ENCODE measurements around the gene VPS11. TPM values are rescaled to one million over a fixed set of nuclear protein-coding genes. Genes with fewer than 3 reads are reported as not detected.

The VPS11 gene
- total and polyA plus RNA-seq, 10 of the 15 experiments (the other 5 are each of a cell fraction or from before 2014, with no cell fraction given): 15.8 to 26.4 (median 24.5) TPM

DNA sequence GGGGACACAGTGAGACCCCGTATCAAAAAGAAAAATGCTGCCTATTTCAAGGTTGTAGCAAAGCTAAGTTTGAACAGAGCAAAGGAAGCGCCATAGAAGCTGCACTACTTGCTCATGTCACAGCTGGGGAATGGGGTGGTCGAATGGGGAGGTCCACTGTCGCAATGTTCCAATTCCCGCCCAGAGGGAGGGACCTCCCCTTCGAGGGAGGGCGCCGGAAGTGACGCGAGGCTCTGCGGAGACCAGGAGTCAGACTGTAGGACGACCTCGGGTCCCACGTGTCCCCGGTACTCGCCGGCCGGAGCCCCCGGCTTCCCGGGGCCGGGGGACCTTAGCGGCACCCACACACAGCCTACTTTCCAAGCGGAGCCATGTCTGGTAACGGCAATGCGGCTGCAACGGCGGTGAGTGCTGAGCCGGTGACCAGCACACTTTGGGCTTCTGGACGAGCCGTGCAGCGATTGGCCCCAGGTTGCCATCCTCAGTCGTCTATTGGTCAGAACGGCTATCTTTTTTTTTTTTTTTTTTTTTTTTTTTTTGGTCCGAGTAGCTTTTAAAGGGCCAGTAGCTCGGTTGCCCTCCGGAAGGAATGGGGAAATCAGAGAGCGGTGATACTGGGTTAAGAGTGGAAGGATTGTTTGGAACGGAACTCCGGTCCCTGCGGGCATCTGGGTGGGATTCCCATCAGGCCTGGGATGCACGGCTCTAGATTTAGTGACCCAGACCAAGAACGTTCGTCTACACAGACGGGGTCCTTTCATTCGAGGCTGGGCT is 17.2 kb downstream of the VPS11 start, which contains the start of gene HMBS (continued):
- TF ChIP-seq, protein P1, sequence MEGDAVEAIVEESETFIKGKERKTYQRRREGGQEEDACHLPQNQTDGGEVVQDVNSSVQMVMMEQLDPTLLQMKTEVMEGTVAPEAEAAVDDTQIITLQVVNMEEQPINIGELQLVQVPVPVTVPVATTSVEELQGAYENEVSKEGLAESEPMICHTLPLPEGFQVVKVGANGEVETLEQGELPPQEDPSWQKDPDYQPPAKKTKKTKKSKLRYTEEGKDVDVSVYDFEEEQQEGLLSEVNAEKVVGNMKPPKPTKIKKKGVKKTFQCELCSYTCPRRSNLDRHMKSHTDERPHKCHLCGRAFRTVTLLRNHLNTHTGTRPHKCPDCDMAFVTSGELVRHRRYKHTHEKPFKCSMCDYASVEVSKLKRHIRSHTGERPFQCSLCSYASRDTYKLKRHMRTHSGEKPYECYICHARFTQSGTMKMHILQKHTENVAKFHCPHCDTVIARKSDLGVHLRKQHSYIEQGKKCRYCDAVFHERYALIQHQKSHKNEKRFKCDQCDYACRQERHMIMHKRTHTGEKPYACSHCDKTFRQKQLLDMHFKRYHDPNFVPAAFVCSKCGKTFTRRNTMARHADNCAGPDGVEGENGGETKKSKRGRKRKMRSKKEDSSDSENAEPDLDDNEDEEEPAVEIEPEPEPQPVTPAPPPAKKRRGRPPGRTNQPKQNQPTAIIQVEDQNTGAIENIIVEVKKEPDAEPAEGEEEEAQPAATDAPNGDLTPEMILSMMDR (IDR thresholded peaks at IDR 0.05 in 2 of 3, conservative IDR thresholded peaks at IDR 0.05 in 1 of 3; ENCODE audit: control insufficient read depth in 2 of 3, extremely low read depth in 1 of 3, insufficient read depth in 1 of 3, low read depth in 3 of 3, low read length in 3 of 3): no peak
- TF ChIP-seq ZNF622 (IDR thresholded peaks at IDR 0.05) (no peak), IKZF2 (IDR thresholded peaks at IDR 0.05) (no peak), WRNIP1 (IDR thresholded peaks at IDR 0.05; ENCODE audit: borderline replicate concordance, low read depth, low read length) (no peak), PAX5 (IDR thresholded peaks at IDR 0.05; ENCODE audit: borderline replicate concordance, low read depth, low read length) (no peak), JUNB (IDR thresholded peaks at IDR 0.05) (no peak), MEF2A (IDR thresholded peaks at IDR 0.05; ENCODE audit: insufficient read depth, low read depth, low read length) (no peak), YBX1 (IDR thresholded peaks at IDR 0.05) (no peak), ZNF207 (IDR thresholded peaks at IDR 0.05; ENCODE audit: borderline replicate concordance) (peak; percentile 56; the same call in 1 of the 2 replicates), TCF12 (IDR thresholded peaks at IDR 0.05; ENCODE audit: low read depth, low read length) (no peak), EGR1 (IDR thresholded peaks at IDR 0.05; ENCODE audit: borderline replicate concordance in 1 of 2, low read depth in 2 of 2, low read length in 2 of 2) (no peak)
- TF ChIP-seq, protein P2, sequence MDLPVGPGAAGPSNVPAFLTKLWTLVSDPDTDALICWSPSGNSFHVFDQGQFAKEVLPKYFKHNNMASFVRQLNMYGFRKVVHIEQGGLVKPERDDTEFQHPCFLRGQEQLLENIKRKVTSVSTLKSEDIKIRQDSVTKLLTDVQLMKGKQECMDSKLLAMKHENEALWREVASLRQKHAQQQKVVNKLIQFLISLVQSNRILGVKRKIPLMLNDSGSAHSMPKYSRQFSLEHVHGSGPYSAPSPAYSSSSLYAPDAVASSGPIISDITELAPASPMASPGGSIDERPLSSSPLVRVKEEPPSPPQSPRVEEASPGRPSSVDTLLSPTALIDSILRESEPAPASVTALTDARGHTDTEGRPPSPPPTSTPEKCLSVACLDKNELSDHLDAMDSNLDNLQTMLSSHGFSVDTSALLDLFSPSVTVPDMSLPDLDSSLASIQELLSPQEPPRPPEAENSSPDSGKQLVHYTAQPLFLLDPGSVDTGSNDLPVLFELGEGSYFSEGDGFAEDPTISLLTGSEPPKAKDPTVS (IDR thresholded peaks at IDR 0.05; ENCODE audit: low read depth, low read length): no peak
- TF ChIP-seq, protein P3, sequence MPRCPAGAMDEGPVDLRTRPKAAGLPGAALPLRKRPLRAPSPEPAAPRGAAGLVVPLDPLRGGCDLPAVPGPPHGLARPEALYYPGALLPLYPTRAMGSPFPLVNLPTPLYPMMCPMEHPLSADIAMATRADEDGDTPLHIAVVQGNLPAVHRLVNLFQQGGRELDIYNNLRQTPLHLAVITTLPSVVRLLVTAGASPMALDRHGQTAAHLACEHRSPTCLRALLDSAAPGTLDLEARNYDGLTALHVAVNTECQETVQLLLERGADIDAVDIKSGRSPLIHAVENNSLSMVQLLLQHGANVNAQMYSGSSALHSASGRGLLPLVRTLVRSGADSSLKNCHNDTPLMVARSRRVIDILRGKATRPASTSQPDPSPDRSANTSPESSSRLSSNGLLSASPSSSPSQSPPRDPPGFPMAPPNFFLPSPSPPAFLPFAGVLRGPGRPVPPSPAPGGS (IDR thresholded peaks at IDR 0.05; ENCODE audit: borderline replicate concordance, insufficient read depth, low read depth, low read length, poor library complexity, severe bottlenecking): no peak
- TF ChIP-seq, protein P4, sequence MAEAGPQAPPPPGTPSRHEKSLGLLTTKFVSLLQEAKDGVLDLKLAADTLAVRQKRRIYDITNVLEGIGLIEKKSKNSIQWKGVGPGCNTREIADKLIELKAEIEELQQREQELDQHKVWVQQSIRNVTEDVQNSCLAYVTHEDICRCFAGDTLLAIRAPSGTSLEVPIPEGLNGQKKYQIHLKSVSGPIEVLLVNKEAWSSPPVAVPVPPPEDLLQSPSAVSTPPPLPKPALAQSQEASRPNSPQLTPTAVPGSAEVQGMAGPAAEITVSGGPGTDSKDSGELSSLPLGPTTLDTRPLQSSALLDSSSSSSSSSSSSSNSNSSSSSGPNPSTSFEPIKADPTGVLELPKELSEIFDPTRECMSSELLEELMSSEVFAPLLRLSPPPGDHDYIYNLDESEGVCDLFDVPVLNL (IDR thresholded peaks at IDR 0.05; ENCODE audit: low read depth, low read length): peak; percentile 84
- TF ChIP-seq, protein P5, sequence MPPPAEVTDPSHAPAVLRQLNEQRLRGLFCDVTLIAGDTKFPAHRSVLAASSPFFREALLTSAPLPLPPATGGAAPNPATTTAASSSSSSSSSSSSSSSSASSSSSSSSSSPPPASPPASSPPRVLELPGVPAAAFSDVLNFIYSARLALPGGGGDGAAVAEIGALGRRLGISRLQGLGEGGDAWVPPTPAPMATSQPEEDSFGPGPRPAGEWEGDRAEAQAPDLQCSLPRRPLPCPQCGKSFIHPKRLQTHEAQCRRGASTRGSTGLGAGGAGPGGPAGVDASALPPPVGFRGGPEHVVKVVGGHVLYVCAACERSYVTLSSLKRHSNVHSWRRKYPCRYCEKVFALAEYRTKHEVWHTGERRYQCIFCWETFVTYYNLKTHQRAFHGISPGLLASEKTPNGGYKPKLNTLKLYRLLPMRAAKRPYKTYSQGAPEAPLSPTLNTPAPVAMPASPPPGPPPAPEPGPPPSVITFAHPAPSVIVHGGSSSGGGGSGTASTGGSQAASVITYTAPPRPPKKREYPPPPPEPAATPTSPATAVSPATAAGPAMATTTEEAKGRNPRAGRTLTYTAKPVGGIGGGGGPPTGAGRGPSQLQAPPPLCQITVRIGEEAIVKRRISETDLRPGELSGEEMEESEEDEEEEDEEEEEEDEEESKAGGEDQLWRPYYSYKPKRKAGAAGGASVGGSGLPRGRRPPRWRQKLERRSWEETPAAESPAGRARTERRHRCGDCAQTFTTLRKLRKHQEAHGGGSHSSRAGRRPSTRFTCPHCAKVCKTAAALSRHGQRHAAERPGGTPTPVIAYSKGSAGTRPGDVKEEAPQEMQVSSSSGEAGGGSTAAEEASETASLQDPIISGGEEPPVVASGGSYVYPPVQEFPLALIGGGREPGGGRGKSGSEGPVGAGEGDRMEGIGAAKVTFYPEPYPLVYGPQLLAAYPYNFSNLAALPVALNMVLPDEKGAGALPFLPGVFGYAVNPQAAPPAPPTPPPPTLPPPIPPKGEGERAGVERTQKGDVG (CRISPR knock-in tag; IDR thresholded peaks at IDR 0.05): no peak
- TF ChIP-seq, protein P6, sequence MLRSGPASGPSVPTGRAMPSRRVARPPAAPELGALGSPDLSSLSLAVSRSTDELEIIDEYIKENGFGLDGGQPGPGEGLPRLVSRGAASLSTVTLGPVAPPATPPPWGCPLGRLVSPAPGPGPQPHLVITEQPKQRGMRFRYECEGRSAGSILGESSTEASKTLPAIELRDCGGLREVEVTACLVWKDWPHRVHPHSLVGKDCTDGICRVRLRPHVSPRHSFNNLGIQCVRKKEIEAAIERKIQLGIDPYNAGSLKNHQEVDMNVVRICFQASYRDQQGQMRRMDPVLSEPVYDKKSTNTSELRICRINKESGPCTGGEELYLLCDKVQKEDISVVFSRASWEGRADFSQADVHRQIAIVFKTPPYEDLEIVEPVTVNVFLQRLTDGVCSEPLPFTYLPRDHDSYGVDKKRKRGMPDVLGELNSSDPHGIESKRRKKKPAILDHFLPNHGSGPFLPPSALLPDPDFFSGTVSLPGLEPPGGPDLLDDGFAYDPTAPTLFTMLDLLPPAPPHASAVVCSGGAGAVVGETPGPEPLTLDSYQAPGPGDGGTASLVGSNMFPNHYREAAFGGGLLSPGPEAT (IDR thresholded peaks at IDR 0.05; ENCODE audit: low read depth): peak; percentile 95

Data from GM12878 (cell line).